HEK293 (cell line): Measurements from ENCODE around the gene LDLRAD3.

Experiments
- CTCF ChIA-PET: fragments of 350-600 bp; formaldehyde crosslinking; extraction: SDS; loops from one replicate; lab custom pipeline; 2021; ENCODE audit warnings: antibody characterized with exemption; lab: Yijun Ruan, JAX
- POLR2A ChIA-PET: fragments of 300-600 bp; formaldehyde crosslinking; extraction: SDS; loops from one replicate; lab custom pipeline; 2020; ENCODE audit warnings: antibody characterized with exemption, inconsistent platforms; lab: Yijun Ruan, JAX
- H3K27ac ChIP-seq: fragments of 200-500 bp; sonication (Bioruptor generic); 2 replicates; pipeline ENCODE4 v1.5.1; 2014; ENCODE audit warnings: low read depth, low read length, control low read depth, inconsistent platforms; ENCODE audit errors: extremely low read depth
- H3K36me3 ChIP-seq, 2 experiments: fragments of 200-500 bp in 1 of 2; sonication (Bioruptor generic) in 1 of 2; 1 replicate in 1 of 2; 2 replicates in 1 of 2; pipeline ENCODE4 v1.5.1; 2014 to 2017; ENCODE audit warnings: inconsistent platforms in 2 of 2, low read length in 2 of 2; ENCODE audit not compliant: control insufficient read depth in 2 of 2, insufficient read depth in 1 of 2
- H3K4me1 ChIP-seq: fragments of 200-500 bp; sonication (Bioruptor generic); 2 replicates; pipeline ENCODE4 v1.5.1; 2014; ENCODE audit warnings: mild to moderate bottlenecking, low read length, inconsistent platforms; ENCODE audit not compliant: control insufficient read depth, insufficient read depth
- H3K4me3 ChIP-seq: 2 replicates; pipeline ENCODE4 v1.5.1; 2011; ENCODE audit warnings: low read depth, mild to moderate bottlenecking, control low read depth, low read length, moderate library complexity
- H3K9me3 ChIP-seq: fragments of 200-500 bp; sonication (Bioruptor generic); 2 replicates; pipeline ENCODE4 v1.5.1; 2014; ENCODE audit warnings: low read depth, low read length, inconsistent platforms; ENCODE audit not compliant: control insufficient read depth, insufficient read depth
- GLIS1 ChIP-seq: fragments of 450-650 bp; formaldehyde crosslinking; IDR thresholded peaks from 2 replicates; pipeline ENCODE4 v1.5.1; 2016; ENCODE audit warnings: missing biosample characterization, missing genetic modification characterization
- KLF1 ChIP-seq: fragments of 450-650 bp; formaldehyde crosslinking; IDR thresholded peaks from 2 replicates; pipeline ENCODE4 v1.5.1; 2016; ENCODE audit warnings: missing biosample characterization, missing genetic modification characterization
- KLF16 ChIP-seq: fragments of 450-650 bp; formaldehyde crosslinking; IDR thresholded peaks from 2 replicates; pipeline ENCODE4 v1.5.1; 2017; ENCODE audit warnings: missing biosample characterization, missing genetic modification characterization
- MYNN ChIP-seq: fragments of 450-650 bp; formaldehyde crosslinking; IDR thresholded peaks from 2 replicates; pipeline ENCODE4 v1.5.1; 2016; ENCODE audit warnings: missing biosample characterization, missing genetic modification characterization, borderline replicate concordance
- RBAK ChIP-seq: fragments of 450-650 bp; formaldehyde crosslinking; IDR thresholded peaks from 2 replicates; pipeline ENCODE4 v1.5.1; 2016; ENCODE audit warnings: missing biosample characterization, missing genetic modification characterization
- SP7 ChIP-seq: fragments of 450-650 bp; formaldehyde crosslinking; IDR thresholded peaks from 2 replicates; pipeline ENCODE4 v1.5.1; 2016; ENCODE audit warnings: missing biosample characterization, missing genetic modification characterization
- ZBTB7A ChIP-seq: fragments of 450-650 bp; formaldehyde crosslinking; IDR thresholded peaks from 2 replicates; pipeline ENCODE4 v1.5.1; 2016; ENCODE audit warnings: low read depth, missing biosample characterization, missing genetic modification characterization
- ZFP3 ChIP-seq: fragments of 450-650 bp; formaldehyde crosslinking; IDR thresholded peaks from 2 replicates; pipeline ENCODE4 v1.5.1; 2016; ENCODE audit warnings: low read depth, missing biosample characterization, missing genetic modification characterization
- ZNF112 ChIP-seq: fragments of 450-650 bp; formaldehyde crosslinking; IDR thresholded peaks from 2 replicates; pipeline ENCODE4 v1.5.0; 2017; ENCODE audit warnings: missing biosample characterization, missing genetic modification characterization
- ZNF114 ChIP-seq: fragments of 450-650 bp; formaldehyde crosslinking; IDR thresholded peaks from 2 replicates; pipeline ENCODE4 v1.5.0; 2017; ENCODE audit warnings: missing biosample characterization, missing genetic modification characterization
- ZNF132 ChIP-seq: fragments of 450-650 bp; formaldehyde crosslinking; IDR thresholded peaks from 2 replicates; pipeline ENCODE4 v1.5.1; 2017; ENCODE audit warnings: missing biosample characterization, missing genetic modification characterization, borderline replicate concordance
- ZNF19 ChIP-seq: fragments of 450-650 bp; formaldehyde crosslinking; IDR thresholded peaks from 2 replicates; pipeline ENCODE4; 2016; ENCODE audit warnings: missing biosample characterization, missing genetic modification characterization, low read depth
- ZNF221 ChIP-seq: fragments of 450-650 bp; formaldehyde crosslinking; IDR thresholded peaks from 2 replicates; pipeline ENCODE4 v1.5.1; 2017; ENCODE audit warnings: missing biosample characterization, missing genetic modification characterization, borderline replicate concordance
- ZNF266 ChIP-seq: fragments of 450-650 bp; formaldehyde crosslinking; IDR thresholded peaks from 2 replicates; pipeline ENCODE4 v1.5.1; 2016; ENCODE audit warnings: missing biosample characterization, missing genetic modification characterization, low read depth
- ZNF354C ChIP-seq: fragments of 450-650 bp; formaldehyde crosslinking; IDR thresholded peaks from 2 replicates; pipeline ENCODE4 v1.5.1; 2016; ENCODE audit warnings: missing biosample characterization, missing genetic modification characterization, low read depth, borderline replicate concordance
- ZNF394 ChIP-seq: fragments of 450-650 bp; formaldehyde crosslinking; IDR thresholded peaks from 2 replicates; pipeline ENCODE4 v1.5.1; 2016; ENCODE audit warnings: missing biosample characterization, missing genetic modification characterization, mild to moderate bottlenecking, moderate library complexity, borderline replicate concordance
- ZNF426 ChIP-seq: fragments of 450-650 bp; formaldehyde crosslinking; IDR thresholded peaks from 2 replicates; pipeline ENCODE4 v1.5.1; 2017; ENCODE audit warnings: missing biosample characterization, missing genetic modification characterization, mild to moderate bottlenecking, inconsistent platforms, moderate library complexity
- ZNF558 ChIP-seq: fragments of 450-650 bp; formaldehyde crosslinking; IDR thresholded peaks from 2 replicates; pipeline ENCODE4 v1.5.1; 2016; ENCODE audit warnings: missing biosample characterization, missing genetic modification characterization
- ZNF560 ChIP-seq: fragments of 450-650 bp; formaldehyde crosslinking; IDR thresholded peaks from 2 replicates; pipeline ENCODE4 v1.5.1; 2017; ENCODE audit warnings: missing biosample characterization, missing genetic modification characterization, borderline replicate concordance
- ZNF596 ChIP-seq: fragments of 450-650 bp; IDR thresholded peaks from 2 replicates; pipeline ENCODE4 v1.5.0; 2018; ENCODE audit warnings: missing biosample characterization, mild to moderate bottlenecking, missing genetic modification characterization, moderate library complexity
- ZNF610 ChIP-seq: fragments of 450-650 bp; formaldehyde crosslinking; IDR thresholded peaks from 2 replicates; pipeline ENCODE4 v1.5.1; 2016; ENCODE audit warnings: missing biosample characterization, missing genetic modification characterization, borderline replicate concordance
- ZNF621 ChIP-seq: fragments of 450-650 bp; formaldehyde crosslinking; IDR thresholded peaks from 2 replicates; pipeline ENCODE4 v1.5.1; 2017; ENCODE audit warnings: missing biosample characterization, missing genetic modification characterization
- ZNF654 ChIP-seq: fragments of 450-650 bp; formaldehyde crosslinking; IDR thresholded peaks from 2 replicates; pipeline ENCODE4 v1.5.1; 2016; ENCODE audit warnings: low read depth, missing biosample characterization, missing genetic modification characterization
- ZNF843 ChIP-seq: fragments of 450-650 bp; formaldehyde crosslinking; IDR thresholded peaks from 2 replicates; pipeline ENCODE4 v1.5.1; 2016; ENCODE audit warnings: missing biosample characterization, missing genetic modification characterization
- ZXDB ChIP-seq: fragments of 450-650 bp; formaldehyde crosslinking; IDR thresholded peaks from 2 replicates; pipeline ENCODE4 v1.5.1; 2016; ENCODE audit warnings: missing biosample characterization, missing genetic modification characterization
- TF ChIP-seq, protein P1 (sequence below): fragments of 450-650 bp; formaldehyde crosslinking; IDR thresholded peaks from 2 replicates; pipeline ENCODE4 v1.5.1; 2016; ENCODE audit warnings: missing biosample characterization, missing genetic modification characterization
- TF ChIP-seq, protein P2 (sequence below): fragments of 450-650 bp; formaldehyde crosslinking; conservative IDR thresholded peaks from 2 replicates; pipeline ENCODE4 v1.5.1; 2016; ENCODE audit warnings: low read depth, missing biosample characterization, missing genetic modification characterization

The LDLRAD3 gene

GRCh38 chr11:36237391-36237790, 293.5 kb downstream of the LDLRAD3 start:
- Histone ChIP-seq H3K4me1 (no peaks in the 10 kb centered on the region), H3K36me3 (no peaks in the 10 kb centered on the region), H3K9me3 (no peaks in the 10 kb centered on the region), H3K27ac (no peak overlapping the region), H3K4me3 (no peak overlapping the region)
- ChIA-PET CTCF (interaction anchor here (0.8 to 1.3 kb wide), 2 partner anchors 14 to 22 kb away, joined by 3 to 7 read pairs; no protein-coding TSS in a partner anchor), POLR2A (no interaction called here)
- TF ChIP-seq KLF16 (tag by site-specific recombination) (no peak), ZNF394 (no peak), ZNF221 (tag by site-specific recombination) (no peak), ZNF354C (tag by site-specific recombination) (no peak), RBAK (tag by site-specific recombination) (no peak), ZNF114 (no peak), ZNF266 (tag by site-specific recombination) (no peak), ZFP3 (tag by site-specific recombination) (no peak), ZNF132 (tag by site-specific recombination) (no peak), ZNF112 (tag by site-specific recombination) (no peak), ZNF654 (no peak), MYNN (tag by site-specific recombination) (no peak), ZNF621 (no peak), ZNF596 (tag by site-specific recombination) (no peak), ZBTB7A (tag by site-specific recombination) (no peak), SP7 (no peak), ZNF558 (tag by site-specific recombination) (no peak), ZNF426 (tag by site-specific recombination) (no peak)
- TF ChIP-seq, protein P1, sequence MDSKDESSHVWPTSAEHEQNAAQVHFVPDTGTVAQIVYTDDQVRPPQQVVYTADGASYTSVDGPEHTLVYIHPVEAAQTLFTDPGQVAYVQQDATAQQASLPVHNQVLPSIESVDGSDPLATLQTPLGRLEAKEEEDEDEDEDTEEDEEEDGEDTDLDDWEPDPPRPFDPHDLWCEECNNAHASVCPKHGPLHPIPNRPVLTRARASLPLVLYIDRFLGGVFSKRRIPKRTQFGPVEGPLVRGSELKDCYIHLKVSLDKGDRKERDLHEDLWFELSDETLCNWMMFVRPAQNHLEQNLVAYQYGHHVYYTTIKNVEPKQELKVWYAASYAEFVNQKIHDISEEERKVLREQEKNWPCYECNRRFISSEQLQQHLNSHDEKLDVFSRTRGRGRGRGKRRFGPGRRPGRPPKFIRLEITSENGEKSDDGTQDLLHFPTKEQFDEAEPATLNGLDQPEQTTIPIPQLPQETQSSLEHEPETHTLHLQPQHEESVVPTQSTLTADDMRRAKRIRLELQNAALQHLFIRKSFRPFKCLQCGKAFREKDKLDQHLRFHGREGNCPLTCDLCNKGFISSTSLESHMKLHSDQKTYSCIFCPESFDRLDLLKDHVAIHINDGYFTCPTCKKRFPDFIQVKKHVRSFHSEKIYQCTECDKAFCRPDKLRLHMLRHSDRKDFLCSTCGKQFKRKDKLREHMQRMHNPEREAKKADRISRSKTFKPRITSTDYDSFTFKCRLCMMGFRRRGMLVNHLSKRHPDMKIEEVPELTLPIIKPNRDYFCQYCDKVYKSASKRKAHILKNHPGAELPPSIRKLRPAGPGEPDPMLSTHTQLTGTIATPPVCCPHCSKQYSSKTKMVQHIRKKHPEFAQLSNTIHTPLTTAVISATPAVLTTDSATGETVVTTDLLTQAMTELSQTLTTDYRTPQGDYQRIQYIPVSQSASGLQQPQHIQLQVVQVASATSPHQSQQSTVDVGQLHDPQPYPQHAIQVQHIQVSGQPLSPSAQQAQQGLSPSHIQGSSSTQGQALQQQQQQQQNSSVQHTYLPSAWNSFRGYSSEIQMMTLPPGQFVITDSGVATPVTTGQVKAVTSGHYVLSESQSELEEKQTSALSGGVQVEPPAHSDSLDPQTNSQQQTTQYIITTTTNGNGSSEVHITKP (tag by site-specific recombination) = no peak

GRCh38 chr11:36238036-36238631, 294.3 kb downstream of the LDLRAD3 start:
- ChIA-PET CTCF (interaction anchor here (1.3 kb wide), 2 partner anchors 21 to 28 kb away, joined by 6 to 7 read pairs; no protein-coding TSS in a partner anchor), POLR2A (no interaction called here)
- Histone ChIP-seq H3K36me3 (no peaks in the 10 kb centered on the region), H3K27ac (no peak overlapping the region), H3K9me3 (no peaks in the 10 kb centered on the region), H3K4me1 (no peaks in the 10 kb centered on the region), H3K4me3 (no peak overlapping the region)
- TF ChIP-seq GLIS1 (tag by site-specific recombination) (no peak), ZNF560 (tag by site-specific recombination) (no peak), KLF1 (tag by site-specific recombination) (no peak), ZXDB (tag by site-specific recombination) (no peak), ZNF19 (no peak), ZBTB7A (tag by site-specific recombination) (no peak), ZNF843 (no peak), ZNF610 (tag by site-specific recombination) (no peak)
- TF ChIP-seq, protein P2, sequence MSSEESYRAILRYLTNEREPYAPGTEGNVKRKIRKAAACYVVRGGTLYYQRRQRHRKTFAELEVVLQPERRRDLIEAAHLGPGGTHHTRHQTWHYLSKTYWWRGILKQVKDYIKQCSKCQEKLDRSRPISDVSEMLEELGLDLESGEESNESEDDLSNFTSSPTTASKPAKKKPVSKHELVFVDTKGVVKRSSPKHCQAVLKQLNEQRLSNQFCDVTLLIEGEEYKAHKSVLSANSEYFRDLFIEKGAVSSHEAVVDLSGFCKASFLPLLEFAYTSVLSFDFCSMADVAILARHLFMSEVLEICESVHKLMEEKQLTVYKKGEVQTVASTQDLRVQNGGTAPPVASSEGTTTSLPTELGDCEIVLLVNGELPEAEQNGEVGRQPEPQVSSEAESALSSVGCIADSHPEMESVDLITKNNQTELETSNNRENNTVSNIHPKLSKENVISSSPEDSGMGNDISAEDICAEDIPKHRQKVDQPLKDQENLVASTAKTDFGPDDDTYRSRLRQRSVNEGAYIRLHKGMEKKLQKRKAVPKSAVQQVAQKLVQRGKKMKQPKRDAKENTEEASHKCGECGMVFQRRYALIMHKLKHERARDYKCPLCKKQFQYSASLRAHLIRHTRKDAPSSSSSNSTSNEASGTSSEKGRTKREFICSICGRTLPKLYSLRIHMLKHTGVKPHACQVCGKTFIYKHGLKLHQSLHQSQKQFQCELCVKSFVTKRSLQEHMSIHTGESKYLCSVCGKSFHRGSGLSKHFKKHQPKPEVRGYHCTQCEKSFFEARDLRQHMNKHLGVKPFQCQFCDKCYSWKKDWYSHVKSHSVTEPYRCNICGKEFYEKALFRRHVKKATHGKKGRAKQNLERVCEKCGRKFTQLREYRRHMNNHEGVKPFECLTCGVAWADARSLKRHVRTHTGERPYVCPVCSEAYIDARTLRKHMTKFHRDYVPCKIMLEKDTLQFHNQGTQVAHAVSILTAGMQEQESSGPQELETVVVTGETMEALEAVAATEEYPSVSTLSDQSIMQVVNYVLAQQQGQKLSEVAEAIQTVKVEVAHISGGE (tag by site-specific recombination) = no peak
